Left ventricle myocardium inferior (tissue), 1 donor: ENCODE results near the gene S100A2. TPM values are rescaled to one million over a fixed set of nuclear protein-coding genes. Genes with fewer than 3 reads are reported as not detected.
"Not testable (repeated sequence)": the region's sequence is repeated elsewhere in the genome, so short reads cannot be mapped to it uniquely, and the experiment has no call there.

Source experiments
- DNase-seq: peaks from one replicate; pipeline ENCODE4 v3.0.0-alpha.2; 2020
- H3K27ac ChIP-seq: fragments of 200-600 bp; replicated peaks from 2 replicates; pipeline ENCODE4 v1.8.0; 2021
- H3K27me3 ChIP-seq: fragments of 200-600 bp; 2 replicates; pipeline ENCODE4 v1.8.0; 2021; ENCODE audit warnings: low read depth
- H3K36me3 ChIP-seq: fragments of 200-600 bp; 2 replicates; pipeline ENCODE4 v1.8.0; 2021
- H3K4me1 ChIP-seq: fragments of 200-600 bp; 2 replicates; pipeline ENCODE4 v1.8.0; 2021
- H3K4me3 ChIP-seq: fragments of 200-600 bp; 2 replicates; pipeline ENCODE4 v1.8.0; 2021; ENCODE audit warnings: mild to moderate bottlenecking, moderate library complexity
- H3K9me3 ChIP-seq: fragments of 200-600 bp; replicated peaks from 2 replicates; pipeline ENCODE4 v1.8.0; 2021
- intact Hi-C: fragments of 100-400 bp; cut with micrococcal nuclease; formaldehyde crosslinking; loops from one replicate; pipeline ENCODE4 v1.11.0; 2022
- total RNA-seq: library from RNA; stranded (reverse); fragmentation: NEBNext Ultra II Directional; extraction: Animal tissue kit (Norgen Biotek cat#: 25700); gene quantifications from one replicate; pipeline ENCODE4 v1.2.1, GENCODE V29; 2021
- TF ChIP-seq, protein P1 (sequence below): fragments of 200-600 bp; IDR thresholded peaks from 2 replicates; pipeline ENCODE4 v1.8.0; 2021; ENCODE audit warnings: antibody characterized with exemption, mild to moderate bottlenecking, borderline replicate concordance
- donor health status: DM: no; HTN: yes; CAD: no; lungs with severe emphysema.

S100A2 gene
- total RNA-seq, 1 donor from 2014 or later, result 2.7 TPM

GRCh38 chr1:153588482-153588881 is 22.8 kb upstream of the S100A2 start:
- TF ChIP-seq, protein P1, sequence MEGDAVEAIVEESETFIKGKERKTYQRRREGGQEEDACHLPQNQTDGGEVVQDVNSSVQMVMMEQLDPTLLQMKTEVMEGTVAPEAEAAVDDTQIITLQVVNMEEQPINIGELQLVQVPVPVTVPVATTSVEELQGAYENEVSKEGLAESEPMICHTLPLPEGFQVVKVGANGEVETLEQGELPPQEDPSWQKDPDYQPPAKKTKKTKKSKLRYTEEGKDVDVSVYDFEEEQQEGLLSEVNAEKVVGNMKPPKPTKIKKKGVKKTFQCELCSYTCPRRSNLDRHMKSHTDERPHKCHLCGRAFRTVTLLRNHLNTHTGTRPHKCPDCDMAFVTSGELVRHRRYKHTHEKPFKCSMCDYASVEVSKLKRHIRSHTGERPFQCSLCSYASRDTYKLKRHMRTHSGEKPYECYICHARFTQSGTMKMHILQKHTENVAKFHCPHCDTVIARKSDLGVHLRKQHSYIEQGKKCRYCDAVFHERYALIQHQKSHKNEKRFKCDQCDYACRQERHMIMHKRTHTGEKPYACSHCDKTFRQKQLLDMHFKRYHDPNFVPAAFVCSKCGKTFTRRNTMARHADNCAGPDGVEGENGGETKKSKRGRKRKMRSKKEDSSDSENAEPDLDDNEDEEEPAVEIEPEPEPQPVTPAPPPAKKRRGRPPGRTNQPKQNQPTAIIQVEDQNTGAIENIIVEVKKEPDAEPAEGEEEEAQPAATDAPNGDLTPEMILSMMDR, result no peak
- Histone ChIP-seq H3K27me3 (no peaks in the 10 kb centered on the region), H3K4me1 (peaks cover 9% of the 10 kb centered on the region), H3K36me3 (no peaks in the 10 kb centered on the region), H3K27ac (no peak overlapping the region), H3K4me3 (no peak overlapping the region), H3K9me3 (no peaks in the 10 kb centered on the region)
- intact Hi-C loops, result no loop called here
- no peak for DNase-seq

- not testable (repeated sequence) for DNase-seq
Observed at GRCh38 chr1:153588033-153588432, 22.4 kb upstream of the S100A2 start.

DNA sequence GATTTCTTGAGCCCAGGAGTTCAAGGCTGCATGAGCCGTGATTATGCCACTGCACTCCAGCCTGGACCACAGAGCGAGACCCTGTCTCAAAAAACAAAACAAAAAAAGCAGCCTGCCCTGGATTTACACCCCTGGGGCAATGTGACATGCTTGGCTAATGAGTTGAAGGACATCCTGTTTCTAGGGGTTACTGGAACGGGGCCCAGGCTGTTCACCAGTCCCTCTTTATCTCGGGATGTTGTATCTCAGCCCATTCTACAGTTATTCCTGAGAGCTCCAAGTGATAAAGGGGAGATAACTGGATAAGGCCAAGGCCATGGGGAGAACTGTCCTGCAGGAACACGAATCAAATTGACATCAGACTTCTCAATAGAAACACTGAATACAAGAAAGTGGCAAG is 21.7 kb upstream of the S100A2 start:
- no peak overlapping the region for H3K27ac ChIP-seq
- TF ChIP-seq, protein P1, result no peak
- H3K27me3 ChIP-seq, result no peaks in the 10 kb centered on the region
- H3K9me3 ChIP-seq, result no peaks in the 10 kb centered on the region
- peaks cover 9% of the 10 kb centered on the region for H3K4me1 ChIP-seq
- intact Hi-C loops, result no loop called here
- no peak for DNase-seq
- H3K36me3 ChIP-seq, result no peaks in the 10 kb centered on the region
- H3K4me3 ChIP-seq, result no peak overlapping the region

More at GRCh38 chr1:153588033-153588432, 22.4 kb upstream of the S100A2 start:
- H3K27me3 ChIP-seq, intact Hi-C loops, H3K36me3 ChIP-seq, H3K27ac ChIP-seq, H3K4me1 ChIP-seq, H3K9me3 ChIP-seq, H3K4me3 ChIP-seq: not testable (repeated sequence)

DNA sequence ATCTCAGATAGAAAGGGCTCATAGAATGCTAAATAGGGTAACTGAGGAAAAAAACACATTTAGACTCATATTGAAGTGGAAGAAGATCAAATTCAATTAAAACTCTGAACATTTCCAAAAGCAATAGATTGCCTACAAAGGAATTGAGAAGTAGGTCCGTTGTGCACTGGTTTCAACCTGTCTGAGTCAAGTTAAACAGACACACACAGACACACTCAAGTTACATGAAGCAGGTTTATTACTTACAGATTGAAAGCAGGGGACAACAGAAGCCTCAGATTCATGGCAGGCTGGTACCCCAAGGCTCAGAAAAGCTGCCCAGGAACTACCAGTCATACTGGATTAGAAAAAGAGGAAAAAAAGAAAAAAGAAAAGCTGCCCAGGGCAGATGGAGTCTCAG is 20.7 kb upstream of the S100A2 start:
- Histone ChIP-seq H3K27ac (no peak overlapping the region), H3K27me3 (no peaks in the 10 kb centered on the region), H3K4me1 (peaks cover 9% of the 10 kb centered on the region), H3K4me3 (no peak overlapping the region), H3K36me3 (no peaks in the 10 kb centered on the region), H3K9me3 (no peaks in the 10 kb centered on the region)
- TF ChIP-seq, protein P1, result no peak
- no peak for DNase-seq
- intact Hi-C loops, result no loop called here

GRCh38 chr1:153585006-153585405 is 19.4 kb upstream of the S100A2 start:
- no peaks in the 10 kb centered on the region for H3K9me3 ChIP-seq
- H3K4me1 ChIP-seq, result peaks cover 9% of the 10 kb centered on the region
- no peaks in the 10 kb centered on the region for H3K36me3 ChIP-seq
- no peak overlapping the region for H3K4me3 ChIP-seq
- DNase-seq, result no peak
- no peaks in the 10 kb centered on the region for H3K27me3 ChIP-seq
- intact Hi-C loops, result no loop called here
- no peak overlapping the region for H3K27ac ChIP-seq
- TF ChIP-seq, protein P1, result no peak

GRCh38 chr1:153583976-153584375 is 18.3 kb upstream of the S100A2 start:
- Histone ChIP-seq H3K27me3 (no peaks in the 10 kb centered on the region), H3K27ac (no peak overlapping the region), H3K36me3 (no peaks in the 10 kb centered on the region), H3K9me3 (no peaks in the 10 kb centered on the region), H3K4me3 (no peak overlapping the region), H3K4me1 (peaks cover 9% of the 10 kb centered on the region)
- TF ChIP-seq, protein P1, result no peak
- intact Hi-C loops, result no loop called here
- no peak for DNase-seq

GRCh38 chr1:153583514-153583913 is 17.9 kb upstream of the S100A2 start:
- intact Hi-C loops, H3K36me3 ChIP-seq, H3K9me3 ChIP-seq, H3K27me3 ChIP-seq, DNase-seq, H3K27ac ChIP-seq, H3K4me3 ChIP-seq, H3K4me1 ChIP-seq: not testable (repeated sequence)

DNA sequence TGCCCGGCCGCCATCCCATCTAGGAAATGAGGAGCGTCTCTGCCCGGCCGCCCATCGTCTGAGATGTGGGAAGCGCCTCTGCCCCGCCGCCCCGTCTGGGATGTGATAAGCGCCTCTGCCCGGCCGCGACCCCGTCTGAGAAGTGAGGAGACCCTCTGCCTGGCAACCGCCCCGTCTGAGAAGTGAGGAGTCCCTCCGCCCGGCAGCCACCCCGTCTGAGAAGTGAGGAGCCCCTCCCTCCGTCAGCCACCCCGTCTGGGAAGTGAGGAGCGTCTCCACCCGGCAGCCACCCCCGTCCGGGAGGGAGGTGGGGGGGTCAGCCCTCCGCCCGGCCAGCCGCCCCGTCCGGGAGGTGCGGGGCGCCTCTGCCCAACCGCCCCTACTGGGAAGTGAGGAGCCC is 17.2 kb upstream of the S100A2 start:
- intact Hi-C loops, DNase-seq, H3K4me1 ChIP-seq, H3K27me3 ChIP-seq, H3K27ac ChIP-seq, H3K4me3 ChIP-seq, H3K36me3 ChIP-seq, H3K9me3 ChIP-seq: not testable (repeated sequence)
